GM21786 (cell line): Measurements from ENCODE around the gene PRAMEF5.
"Not testable (repeated sequence)": the region's sequence is repeated elsewhere in the genome, so short reads cannot be mapped to it uniquely, and the experiment has no call there.

Experiments used
- ATAC-seq: cut with Tn5 transposase; IDR thresholded peaks from one replicate; pipeline ENCODE4 v1.9.1; 2021; ENCODE audit not compliant: unreplicated experiment

PRAMEF5 gene

DNA sequence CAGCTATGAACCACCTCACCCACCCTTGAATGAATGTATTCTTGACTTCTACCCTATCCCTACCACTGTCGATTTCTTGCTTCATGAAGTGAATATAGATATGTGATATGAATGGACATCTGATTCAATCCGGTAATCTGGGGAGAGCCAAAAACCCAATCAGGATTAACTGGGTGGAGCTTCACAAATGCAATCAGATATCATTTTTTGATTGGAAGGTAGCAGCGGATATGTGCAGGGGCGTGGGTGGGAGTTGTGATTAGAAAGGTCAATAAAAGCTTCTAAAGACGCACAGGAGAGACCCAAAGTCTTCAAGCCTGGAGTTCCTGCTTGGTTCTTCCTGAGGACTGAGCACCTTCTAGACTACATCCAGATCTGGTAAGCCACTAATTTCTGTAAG is at the start of gene PRAMEF5:
TSS of gene PRAMEF5 (plus strand) at position 301 of the 400 bp plus-strand sequence. CDS start 5,071 bp downstream, outside the sequence.
- not testable (repeated sequence) for ATAC-seq

DNA sequence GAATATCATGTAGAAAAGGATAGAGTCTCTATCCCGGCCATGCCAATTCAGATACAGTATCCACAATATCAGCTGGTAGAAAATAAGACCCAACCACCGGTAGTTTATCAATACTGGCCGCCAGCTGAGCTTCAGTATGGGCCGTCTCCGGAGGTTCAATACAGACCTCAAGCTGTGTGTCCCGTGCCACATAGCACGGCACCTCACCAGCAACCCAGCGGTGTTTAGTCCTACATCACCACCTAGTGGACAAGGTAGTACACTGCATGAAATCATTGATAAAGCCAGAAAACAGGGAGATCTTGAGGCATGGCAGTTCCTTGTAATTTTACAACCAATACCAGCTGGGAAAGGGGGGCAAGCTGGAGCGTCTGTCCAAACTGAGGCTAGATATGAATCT is 45.3 kb upstream of the PRAMEF5 start:
- not testable (repeated sequence) for ATAC-seq

DNA sequence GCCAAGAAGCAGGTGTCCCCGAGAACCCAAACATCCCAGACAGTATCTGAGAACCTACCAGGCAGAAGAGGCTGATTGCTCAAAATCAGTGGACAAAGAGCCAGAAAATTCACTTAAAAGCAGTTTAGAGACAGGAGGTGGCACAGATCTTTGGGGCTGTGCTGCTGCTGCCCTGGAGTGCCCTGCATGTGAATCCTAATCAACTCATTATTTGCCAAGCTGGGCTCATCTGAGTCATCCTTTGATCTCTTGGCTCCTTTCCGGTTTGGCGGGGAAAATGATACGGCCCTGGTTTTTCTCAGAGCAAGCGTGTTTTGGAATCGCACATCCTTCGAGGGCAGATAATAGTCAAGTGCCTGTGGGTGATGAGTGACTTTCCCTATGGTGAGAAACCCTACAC is 37.4 kb upstream of the PRAMEF5 start:
- not testable (repeated sequence) for ATAC-seq

DNA sequence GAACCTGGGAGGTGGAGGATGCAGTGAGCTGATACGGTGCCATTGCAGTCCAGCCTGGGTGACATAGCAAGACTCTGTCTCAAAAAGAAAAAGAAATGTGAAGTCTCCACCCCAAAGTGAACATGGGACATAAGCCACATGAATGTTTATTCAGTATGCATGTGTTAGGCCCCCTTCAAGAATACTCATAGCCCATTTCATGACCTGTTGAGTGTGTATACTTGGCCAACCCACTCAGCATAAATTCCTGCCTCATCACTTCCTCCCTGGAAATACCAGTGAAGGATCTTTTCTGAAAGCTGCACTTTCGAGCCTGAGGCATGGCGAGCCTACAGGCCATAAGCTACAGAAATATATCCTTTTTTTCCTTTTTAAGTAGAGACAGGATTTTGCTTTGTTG is 34.8 kb upstream of the PRAMEF5 start:
- not testable (repeated sequence) for ATAC-seq

DNA sequence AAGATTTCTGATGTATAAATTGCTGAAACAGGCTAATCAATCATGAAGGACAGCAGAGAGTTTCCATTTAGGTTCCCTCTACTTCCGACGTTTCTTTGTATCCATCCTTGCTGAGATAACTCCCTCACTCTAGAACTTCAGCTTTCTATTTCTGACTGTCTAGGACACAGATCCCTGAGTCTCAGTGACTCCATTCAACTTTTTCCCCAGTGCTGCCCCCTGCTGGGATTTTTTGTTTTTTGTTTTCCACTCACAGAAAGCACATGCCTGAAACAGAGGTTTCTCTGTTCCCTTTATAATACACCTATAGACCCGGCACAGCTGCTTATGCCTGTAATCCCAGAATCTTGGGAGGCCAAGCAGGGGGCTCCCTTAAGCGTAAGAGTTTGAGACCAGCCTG is 31.2 kb upstream of the PRAMEF5 start:
- not testable (repeated sequence) for ATAC-seq

DNA sequence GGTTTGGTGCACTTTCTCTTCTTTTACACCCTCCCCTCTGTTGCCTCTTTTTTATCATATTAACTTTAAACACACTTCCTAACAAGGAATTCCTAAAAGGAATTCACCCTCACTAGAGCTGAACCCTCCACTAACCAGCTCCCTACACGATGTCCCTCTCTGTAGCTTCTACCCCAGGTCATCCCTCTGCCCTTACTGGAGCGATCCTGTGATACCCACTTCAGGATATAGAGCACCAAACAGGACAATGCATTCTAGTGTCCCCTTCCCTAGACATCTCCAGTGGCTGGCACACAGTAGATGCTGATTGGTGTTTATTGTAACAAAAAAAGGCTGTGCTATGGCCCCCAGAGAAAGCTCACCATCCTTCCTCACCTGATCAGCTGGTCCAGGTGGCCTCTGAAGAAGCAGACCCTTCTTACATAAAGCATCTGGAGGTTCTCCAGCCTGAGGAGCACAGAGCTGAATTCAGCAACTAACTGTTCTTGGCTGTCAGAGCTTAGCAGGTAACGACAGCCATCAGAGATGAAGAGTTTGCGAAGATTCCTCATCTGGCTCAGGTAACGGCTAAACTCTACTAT is 29.4 kb upstream of the PRAMEF5 start:
- ATAC-seq, result no peak

DNA sequence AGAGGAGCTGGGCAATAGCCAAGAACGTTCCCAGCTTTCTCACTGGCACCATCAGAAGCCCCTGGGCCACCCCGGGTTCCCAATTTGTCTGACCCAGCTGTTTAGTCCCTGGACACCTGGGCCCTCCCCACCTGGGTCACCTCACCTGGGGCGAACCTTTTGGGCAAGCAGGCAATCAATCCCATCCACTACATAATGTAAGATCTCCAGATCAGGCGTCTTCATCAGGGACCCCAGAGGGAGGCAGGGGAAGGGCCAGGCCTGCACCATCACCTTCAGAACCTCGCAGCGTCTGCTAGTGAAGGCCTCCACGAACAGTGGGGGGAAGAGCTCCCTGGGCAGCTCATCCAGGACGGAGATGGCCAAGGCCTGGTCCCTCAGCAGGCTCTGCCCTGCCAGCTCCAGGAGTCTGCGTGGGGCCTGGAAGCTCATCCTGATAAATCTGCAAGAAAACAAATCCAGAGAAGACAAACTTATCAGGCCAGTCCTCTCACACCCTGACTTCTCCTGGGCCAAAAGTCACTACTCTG is 28.3 kb upstream of the PRAMEF5 start, which contains the start of gene PRAMEF18:
TSS of gene PRAMEF18 (minus strand) at position 480 of the 530 bp plus-strand sequence. CDS start at position 432, 48 bp downstream.
- not testable (repeated sequence) for ATAC-seq

DNA sequence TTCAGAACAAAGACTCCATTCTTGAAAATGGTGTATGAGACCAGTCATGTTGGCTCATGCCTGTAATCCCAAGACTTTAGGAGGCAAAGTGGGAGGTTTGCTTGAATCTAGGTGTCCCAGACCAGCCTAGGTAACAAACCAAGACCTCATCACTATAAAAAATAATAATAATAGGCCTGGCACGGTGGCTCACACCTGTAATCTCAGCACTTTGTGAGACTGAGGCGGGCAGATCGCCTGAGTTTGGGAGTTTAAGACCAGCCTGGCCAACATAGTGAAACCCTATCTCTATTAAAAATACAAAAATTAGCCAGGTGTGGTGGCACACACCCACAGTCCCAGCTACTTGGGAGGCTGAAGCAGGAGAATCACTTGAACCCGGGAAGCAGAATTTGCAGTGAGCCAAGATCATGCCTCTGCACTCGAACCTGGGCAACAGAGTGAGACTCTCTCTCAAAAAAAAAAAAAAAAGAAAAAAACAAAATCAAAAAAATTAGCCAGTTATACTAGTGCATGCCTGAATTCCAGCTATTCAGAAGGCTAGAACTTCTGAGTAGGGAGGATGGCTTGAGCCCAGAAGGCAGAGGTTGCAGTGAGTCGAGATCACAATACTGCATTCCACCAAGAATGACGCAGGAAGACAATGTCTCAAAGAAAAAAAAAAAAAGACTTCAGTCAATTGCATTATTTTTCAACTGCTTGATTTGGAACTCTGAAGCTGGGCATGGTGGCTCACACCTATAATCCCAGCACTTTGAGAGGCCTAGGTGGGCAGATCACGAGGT is 26.5 kb upstream of the PRAMEF5 start:
- not testable (repeated sequence) for ATAC-seq

DNA sequence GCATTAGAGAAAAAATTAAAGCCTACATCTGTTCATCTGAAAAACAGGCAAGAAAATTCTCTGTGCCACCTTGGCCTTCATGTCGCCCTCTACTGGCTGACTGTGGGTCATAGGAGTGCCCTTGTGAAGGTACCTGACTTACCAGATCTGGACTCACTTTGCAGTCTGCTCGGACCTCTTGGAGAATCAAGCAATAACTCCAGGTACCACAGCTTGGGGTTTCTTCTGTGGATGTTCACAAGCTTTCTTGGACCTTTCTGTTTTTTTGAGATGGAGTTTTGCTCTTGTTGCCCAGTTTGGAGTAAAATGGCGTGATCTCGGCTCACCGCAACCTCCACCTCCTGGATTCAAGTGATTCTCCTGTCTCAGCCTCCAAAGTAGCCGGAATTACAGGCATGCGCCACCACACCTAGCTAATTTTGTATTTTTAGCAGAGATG is 25.6 kb upstream of the PRAMEF5 start:
- no peak for ATAC-seq

DNA sequence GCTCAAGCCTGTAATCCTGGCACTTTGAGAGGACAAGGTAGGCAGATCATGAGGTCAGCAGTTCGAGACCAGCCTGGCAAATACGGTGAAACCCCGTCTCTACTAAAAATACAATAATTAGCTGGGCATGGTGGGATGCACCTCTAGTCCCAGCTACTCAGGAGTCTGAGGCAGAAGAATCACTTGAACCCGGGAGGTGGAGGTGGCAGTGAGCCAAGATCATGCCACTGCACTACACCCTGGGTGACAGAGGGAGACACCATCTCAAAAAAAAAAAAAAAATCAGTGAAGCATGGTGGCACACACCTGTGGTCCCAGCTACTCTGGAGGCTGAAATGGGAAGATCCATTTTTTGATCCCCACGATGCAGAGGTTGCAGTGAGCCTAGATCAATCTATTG is 23.9 kb upstream of the PRAMEF5 start:
- ATAC-seq, result not testable (repeated sequence)

DNA sequence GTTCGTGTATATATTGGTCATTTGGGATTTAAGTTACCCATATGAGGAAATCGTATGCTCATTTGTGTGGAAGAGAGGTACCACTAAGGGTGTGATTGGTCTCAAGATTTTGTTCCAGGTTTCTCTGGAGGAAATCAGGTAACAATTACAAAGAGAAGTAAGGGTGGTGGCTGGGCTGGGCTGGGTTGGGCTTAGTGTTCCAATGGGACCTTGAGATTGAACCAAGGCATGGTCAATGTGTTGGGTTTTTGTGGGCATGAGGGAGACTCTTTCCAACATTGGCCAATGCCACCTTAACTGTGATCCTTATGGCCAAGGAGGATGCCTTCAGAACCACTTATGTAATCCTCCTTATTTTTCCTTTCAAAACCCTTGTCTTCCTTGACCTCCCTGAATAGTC is 23.4 kb upstream of the PRAMEF5 start:
- not testable (repeated sequence) for ATAC-seq

DNA sequence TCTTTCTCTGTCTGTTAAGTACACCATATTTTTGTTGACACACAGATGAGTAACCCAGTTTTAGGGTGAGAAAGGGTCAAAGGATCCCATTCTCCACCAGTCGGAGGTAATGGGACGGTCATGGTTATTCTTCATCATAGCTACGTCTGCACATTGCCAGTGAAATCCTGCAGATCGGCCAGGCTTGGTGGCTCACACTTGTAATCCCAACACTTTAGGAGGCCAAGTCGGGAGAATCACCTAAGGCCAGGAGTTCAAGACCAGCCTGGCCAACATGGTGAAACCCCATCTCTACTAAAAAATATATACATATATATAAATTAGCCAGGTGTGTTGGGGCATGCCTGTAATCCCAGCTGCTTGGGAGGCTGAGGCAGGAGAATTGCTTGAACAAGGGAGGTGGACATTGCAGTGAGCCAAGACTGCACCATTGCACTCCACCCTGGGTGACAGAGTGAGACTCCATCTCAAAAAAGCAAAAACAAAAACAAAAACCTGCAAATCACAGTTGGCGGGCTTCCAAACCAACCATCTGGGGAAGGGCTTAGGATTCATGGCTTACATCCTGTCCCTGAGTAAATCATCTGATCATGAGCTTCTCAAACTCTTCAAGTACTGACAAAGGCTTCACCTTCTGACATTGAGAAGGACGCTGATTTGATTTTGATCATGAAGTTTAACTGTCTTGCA is 22.8 kb upstream of the PRAMEF5 start:
- not testable (repeated sequence) for ATAC-seq

DNA sequence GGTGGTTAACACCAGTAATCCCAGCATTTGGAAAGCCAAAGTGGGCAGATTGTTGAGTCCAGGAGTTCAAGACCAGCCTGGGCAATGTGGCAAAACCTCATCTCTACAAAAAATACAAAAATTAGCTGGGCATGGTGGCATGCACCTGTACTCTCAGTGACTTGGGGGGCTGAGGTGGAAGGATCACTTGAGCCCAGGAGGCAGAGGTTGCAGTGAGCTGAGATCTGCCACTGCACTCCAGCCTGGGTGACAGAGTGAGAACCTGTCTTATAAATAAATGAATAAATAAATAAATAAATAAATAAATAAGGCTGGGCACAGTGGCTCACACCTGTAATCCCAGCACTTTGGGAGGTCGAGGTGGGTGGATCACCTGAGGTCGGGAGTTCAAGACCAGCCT is 21.9 kb upstream of the PRAMEF5 start:
- not testable (repeated sequence) for ATAC-seq

DNA sequence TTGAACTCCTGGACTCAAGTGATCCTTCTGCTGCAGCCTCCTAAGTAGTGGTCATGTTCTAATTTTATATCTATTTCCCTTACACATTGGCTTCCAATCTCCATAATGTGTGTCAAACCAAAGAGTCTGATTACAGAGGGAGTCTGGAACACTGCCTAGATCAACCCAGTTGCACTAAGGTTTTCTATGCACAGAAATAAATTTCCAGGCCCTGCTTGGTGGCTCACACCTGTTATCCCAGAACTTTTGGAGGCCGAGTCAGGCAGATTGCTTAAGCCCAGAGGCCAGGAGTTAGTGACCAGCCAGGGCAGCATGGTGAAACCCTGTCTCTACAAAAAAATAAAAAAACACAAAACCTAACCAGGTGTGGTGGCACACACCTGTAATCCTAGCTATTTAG is 19.9 kb upstream of the PRAMEF5 start:
- not testable (repeated sequence) for ATAC-seq

DNA sequence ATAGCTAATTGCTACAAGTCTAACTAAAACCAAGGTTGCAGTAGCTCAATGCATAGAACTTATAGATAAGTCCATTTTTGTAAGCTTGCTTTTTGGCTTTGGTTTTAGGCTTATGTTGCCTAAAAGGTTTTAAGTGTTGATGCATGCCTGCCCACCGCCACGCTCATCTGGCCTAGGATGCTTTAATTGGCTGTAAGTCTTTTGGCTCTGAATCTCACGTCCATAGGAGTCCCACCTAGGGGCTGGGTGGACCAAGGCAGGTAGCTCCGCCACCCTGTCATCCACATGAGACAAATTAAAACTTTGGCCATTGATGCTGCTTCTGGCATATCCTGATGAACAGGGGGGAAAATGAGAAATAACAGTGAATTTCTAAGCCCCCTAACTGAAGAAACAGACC is 16.4 kb upstream of the PRAMEF5 start:
- ATAC-seq, result not testable (repeated sequence)

DNA sequence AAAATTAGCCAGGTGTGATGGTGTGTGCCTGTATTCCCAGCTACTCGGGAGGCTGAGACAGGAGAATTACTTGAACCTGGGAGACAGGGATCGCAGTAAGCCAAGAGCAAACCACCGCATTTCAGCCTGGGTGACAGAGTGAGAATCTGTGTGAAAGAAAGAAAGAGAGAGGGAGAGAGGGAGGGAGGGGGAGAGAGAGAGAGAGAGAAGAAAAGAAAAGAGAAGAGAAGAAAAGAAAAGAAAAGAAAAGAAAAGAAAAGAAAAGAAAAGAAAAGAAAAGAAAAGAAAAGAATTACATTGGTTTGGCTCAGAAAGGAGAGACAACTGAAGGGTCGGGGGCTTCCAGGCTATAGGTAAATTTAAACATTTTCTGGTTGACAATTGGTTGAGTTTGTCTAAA is 14.4 kb upstream of the PRAMEF5 start:
- not testable (repeated sequence) for ATAC-seq

DNA sequence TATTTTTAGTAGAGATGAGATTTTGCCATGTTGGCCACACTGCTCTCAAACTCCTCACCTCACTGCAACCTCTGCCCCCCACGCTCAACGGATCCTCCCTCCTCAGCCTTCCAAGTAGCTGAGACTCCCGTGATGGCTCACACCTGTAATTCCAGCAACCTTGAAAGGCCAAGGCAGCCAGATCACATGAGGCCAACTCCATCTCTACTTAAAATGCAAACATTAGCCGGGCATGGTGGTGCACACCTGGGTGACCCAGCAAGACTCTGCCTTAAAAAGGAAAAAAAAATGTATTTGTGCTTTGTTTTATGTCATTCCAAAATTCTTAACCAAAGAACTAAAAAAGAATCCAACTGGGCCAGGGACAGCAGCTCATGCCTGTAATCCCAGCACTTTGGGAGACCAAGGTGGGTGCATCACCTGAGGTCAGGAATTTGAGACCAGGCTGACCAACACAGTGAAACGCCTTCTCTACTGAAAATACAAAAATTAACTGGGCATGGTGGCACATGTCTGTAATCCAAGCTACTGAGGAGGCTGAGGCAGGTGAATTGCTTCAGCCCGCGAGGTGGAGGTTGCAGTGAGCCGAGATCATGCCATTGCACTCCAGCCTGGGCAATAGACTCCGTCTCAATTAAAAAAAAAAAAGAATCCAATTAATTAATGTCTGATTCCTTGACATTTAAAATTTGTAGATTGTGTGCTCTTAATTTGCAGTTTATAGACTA is 10.3 kb upstream of the PRAMEF5 start:
- ATAC-seq, result not testable (repeated sequence)

DNA sequence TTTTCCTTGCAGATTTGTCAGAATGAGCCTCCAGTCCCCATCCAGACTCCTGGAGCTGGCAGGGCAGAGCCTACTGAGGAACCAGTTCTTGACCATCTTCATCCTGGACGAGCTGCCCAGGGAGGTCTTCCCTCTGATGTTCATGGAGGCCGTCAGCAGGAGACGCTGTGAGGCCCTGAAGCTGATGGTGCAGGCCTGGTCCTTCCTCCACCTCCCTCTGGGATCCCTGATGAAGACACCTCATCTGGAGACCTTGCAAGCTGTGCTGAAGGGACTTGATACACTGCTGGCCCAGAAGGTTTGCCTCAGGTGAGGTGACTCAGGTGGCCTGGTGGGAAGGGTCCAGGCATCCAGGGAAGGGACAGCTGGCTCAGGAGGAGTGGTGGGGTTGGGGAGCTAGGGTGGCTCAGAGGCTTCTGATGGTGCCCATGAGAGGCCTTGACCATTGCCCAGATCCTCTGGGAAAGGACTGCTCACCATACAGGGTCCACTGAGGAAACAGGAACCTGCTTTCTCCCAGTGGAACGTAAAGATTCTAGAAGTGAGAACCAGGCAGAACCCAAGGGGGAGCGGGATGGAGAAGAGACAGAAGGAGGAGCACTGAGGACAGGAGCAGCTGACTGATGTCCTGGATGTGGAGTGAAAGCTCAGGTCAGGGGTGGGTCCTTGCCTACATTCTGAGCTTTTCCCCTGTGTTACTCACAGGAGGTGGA is 8.0 kb upstream of the PRAMEF5 start:
- ATAC-seq, result not testable (repeated sequence)

DNA sequence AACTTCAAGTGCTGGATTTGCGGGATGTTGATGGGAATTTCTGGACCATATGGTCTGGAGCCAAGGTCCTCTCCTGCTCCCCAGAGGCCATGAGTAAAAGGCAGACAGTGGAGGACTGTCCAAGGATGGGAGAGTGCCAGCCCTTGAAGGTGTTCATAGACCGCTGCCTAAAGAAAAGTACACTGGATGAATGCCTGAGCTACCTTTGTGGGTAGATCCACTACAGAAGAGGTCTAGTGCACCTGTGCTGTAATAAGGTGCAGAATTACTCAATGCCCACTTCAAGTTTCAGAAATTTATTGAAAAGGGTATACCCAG is 7.5 kb upstream of the PRAMEF5 start:
- not testable (repeated sequence) for ATAC-seq

DNA sequence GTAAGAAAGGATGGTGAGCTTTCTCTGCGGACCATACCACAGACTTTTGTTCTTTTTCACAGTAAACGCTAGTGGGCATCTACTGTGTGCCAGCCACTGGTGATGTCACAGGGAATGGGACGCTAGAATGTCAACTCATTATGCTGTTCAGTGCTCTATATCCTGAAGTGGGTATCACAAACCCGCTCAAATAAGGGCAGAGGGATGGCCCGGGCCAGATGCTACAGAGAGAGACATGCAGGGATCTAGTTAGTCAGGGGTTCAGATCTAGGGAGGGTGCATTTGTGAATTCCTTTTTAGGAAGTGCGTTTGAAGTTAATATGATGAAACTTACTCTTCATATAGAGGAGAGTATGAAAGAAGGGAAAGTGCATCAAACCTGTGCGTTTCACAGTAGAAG is 6.9 kb upstream of the PRAMEF5 start:
- ATAC-seq, result not testable (repeated sequence)
